SJCRH30 (cell line): Measurements from ENCODE around the gene OR2M4. TPM values are rescaled to one million over a fixed set of nuclear protein-coding genes. Genes with fewer than 3 reads are reported as not detected.

ENCODE experiments used
- total RNA-seq: library from RNA; depleted of rRNA; stranded (reverse); fragments of >200 nt; shearing (Covaris generic); gene quantifications from 2 replicates; pipeline ENCODE4 v1.2.3, GENCODE V29; 2014; rRNA removed

The OR2M4 gene
- total RNA-seq, 1 experiment from 2014 or later = 0.26 TPM

Other genes with a start within 250 kb of the OR2M4 start
- gene OR2L5, start 217.8 kb upstream of the OR2M4 start, total RNA-seq = not detected in 2 replicates
- not detected in 2 replicates for gene OR2L2, start 201.3 kb upstream of the OR2M4 start, total RNA-seq
- gene OR2L3, start 184.6 kb upstream of the OR2M4 start, total RNA-seq = not detected in 2 replicates
- not detected in 2 replicates for gene OR2L13, start 136.2 kb upstream of the OR2M4 start, total RNA-seq
- gene OR2M5, start 86.3 kb upstream of the OR2M4 start, total RNA-seq = not detected in 2 replicates
- not detected in 2 replicates for gene OR2M2, start 56.6 kb upstream of the OR2M4 start, total RNA-seq
- 0.02 TPM in 1 of 2 replicates, not detected in the other for gene OR2M3, start 34.2 kb upstream of the OR2M4 start, total RNA-seq
- not detected in 2 replicates for gene OR2T33, start 46.6 kb downstream of the OR2M4 start, total RNA-seq
- gene OR2T12, start 72.0 kb downstream of the OR2M4 start, total RNA-seq = 0.02 TPM in 1 of 2 replicates, not detected in the other
- gene OR2M7, start 93.2 kb downstream of the OR2M4 start, total RNA-seq = not detected in 2 replicates
- not detected in 2 replicates for gene OR14C36, start 117.4 kb downstream of the OR2M4 start, total RNA-seq
- gene OR2T4, start 130.2 kb downstream of the OR2M4 start, total RNA-seq = not detected in 2 replicates
- not detected in 2 replicates for gene OR2T6, start 144.3 kb downstream of the OR2M4 start, total RNA-seq
- not detected in 2 replicates for gene OR2T1, start 171.6 kb downstream of the OR2M4 start, total RNA-seq
- not detected in 2 replicates for gene OR2T2, start 214.2 kb downstream of the OR2M4 start, total RNA-seq
- not detected in 2 replicates for gene OR2T3, start 241.9 kb downstream of the OR2M4 start, total RNA-seq